Body of pancreas (tissue), 4 donors: ENCODE data around the gene OR1A2. TPM values are rescaled to one million over a fixed set of nuclear protein-coding genes. Genes with fewer than 3 reads are reported as not detected.

Source experiments
- ATAC-seq: fragments of 150-250 bp; one replicate; pipeline ENCODE4 v1.9.1; 2016
- DNase-seq, 4 donors: peaks; one replicate each; pipeline ENCODE4 v3.0.0-alpha.2; 2019
- H3K27ac ChIP-seq, 4 donors: fragments of 200-600 bp; sonication (generic); 1 replicate in 3 of 4; 2 replicates in 1 of 4; pipeline versions ENCODE4 v1.5.1 to v1.6.1; 2016 to 2019; ENCODE audit warnings: mild to moderate bottlenecking in 1 of 4, mixed read lengths in 1 of 4, moderate library complexity in 1 of 4
- H3K27me3 ChIP-seq, 2 donors: fragments of 200-600 bp; sonication (generic); one replicate each; pipeline ENCODE4 v1.6.0; 2016; ENCODE audit warnings: mild to moderate bottlenecking in 1 of 2
- H3K36me3 ChIP-seq, 2 donors: fragments of 200-600 bp; sonication (generic); replicated peaks in 1 of 2; 2 replicates each; pipeline ENCODE4 v1.5.1; 2016; ENCODE audit warnings: low read depth in 2 of 2; ENCODE audit not compliant: insufficient read depth in 1 of 2
- H3K4me1 ChIP-seq: fragments of 200-600 bp; sonication (generic); one replicate; pipeline ENCODE4 v1.6.0; 2016
- H3K4me3 ChIP-seq, 2 donors: fragments of 200-600 bp; sonication (generic); 1 replicate in 1 of 2; 2 replicates in 1 of 2; pipeline ENCODE4 v1.5.1; 2016 to 2019
- H3K9me3 ChIP-seq, 3 donors: fragments of 200-600 bp; sonication (generic); 1 replicate in 2 of 3; 2 replicates in 1 of 3; pipeline ENCODE4 v1.5.1; 2016
- CTCF ChIP-seq, 7 experiments: fragments of 450-650 bp in 4 of 7; fragments of 200-600 bp in 3 of 7; sonication (generic) in 3 of 7; IDR thresholded peaks; one replicate each; pipeline ENCODE4 v1.5.1; 2016 to 2019; ENCODE audit warnings: antibody characterized with exemption in 7 of 7
- POLR2A ChIP-seq, 3 donors: fragments of 450-650 bp; IDR thresholded peaks; one replicate each; pipeline ENCODE4 v1.6.1; 2016; ENCODE audit warnings: antibody characterized with exemption in 3 of 3, mild to moderate bottlenecking in 2 of 3
- WGBS, 2 donors: methylation state at CpG; one replicate each; pipeline ENCODE4 v1.1.5; 2017; 5-methylcytosine and 5-hydroxymethylcytosine counted together
- intact Hi-C: fragments of 100-400 bp; cut with DNase I; formaldehyde crosslinking; loops from one replicate; pipeline ENCODE4 v1.15.1; 2023
- total RNA-seq, 2 donors: library from RNA; depleted of rRNA; stranded (reverse); fragments of >200 nt; gene quantifications; one replicate each; pipeline ENCODE4 v1.1.0, GENCODE V29; 2016

OR1A2 gene
- not detected for total RNA-seq

- 52 to 62% methylated on average over 4 of the region's 4 CpGs for WGBS, 2 donors
- ATAC-seq (no peak), DNase-seq (no peak)
- Histone ChIP-seq H3K4me1 (no peaks in the 10 kb centered on the region), H3K9me3 (peaks cover 0 to 8% (median 0%) of the 10 kb centered on the region in 3 donors), H3K36me3 (no peaks in the 10 kb centered on the region), H3K4me3 (no peak within 1 kb of the TSS), H3K27me3 (no peaks in the 10 kb centered on the region), H3K27ac (no peak within 1 kb of the TSS)
- no peak for TF ChIP-seq POLR2A (IDR thresholded peaks at IDR 0.05)
- intact Hi-C loops: no loop called here
Observed at GRCh38 chr17:3197219-3197618, at the start of gene OR1A2. TSS of gene OR1A2 (plus strand) at chr17:3197519. CDS start at chr17:3197519, 0 bp downstream.

GRCh38 chr17:3157218-3157617 is 40.1 kb upstream of the OR1A2 start:
- H3K9me3 ChIP-seq: peaks cover 0 to 3% (median 0%) of the 10 kb centered on the region in 3 donors
- no peaks in the 10 kb centered on the region for H3K36me3 ChIP-seq
- TF ChIP-seq POLR2A (IDR thresholded peaks at IDR 0.05): no peak
- no peak for TF ChIP-seq CTCF (IDR thresholded peaks at IDR 0.05)
- 55 to 56% methylated on average over 1 of the region's 1 CpG for WGBS, 2 donors
- ATAC-seq (no peak), DNase-seq (no peak)
- no peak overlapping the region for H3K4me3 ChIP-seq
- intact Hi-C loops: no loop called here
- no peaks in the 10 kb centered on the region for H3K27me3 ChIP-seq
- no peaks in the 10 kb centered on the region for H3K4me1 ChIP-seq
- H3K27ac ChIP-seq: no peak overlapping the region

GRCh38 chr17:3167574-3167973 is 29.7 kb upstream of the OR1A2 start:
- H3K4me1 ChIP-seq: no peaks in the 10 kb centered on the region
- H3K9me3 ChIP-seq: peaks cover 0 to 11% (median 0%) of the 10 kb centered on the region in 3 donors
- intact Hi-C loops: no loop called here
- DNase-seq: peak in 1 of 4 donors; percentile 14
- no peaks in the 10 kb centered on the region for H3K27me3 ChIP-seq
- H3K4me3 ChIP-seq: no peak overlapping the region
- 51 to 55% methylated on average over 5 of the region's 5 CpGs for WGBS, 2 donors
- H3K27ac ChIP-seq: no peak overlapping the region
- TF ChIP-seq POLR2A (IDR thresholded peaks at IDR 0.05) (no peak), CTCF (IDR thresholded peaks at IDR 0.05) (no peak)
- ATAC-seq: no peak
- H3K36me3 ChIP-seq: no peaks in the 10 kb centered on the region

- intact Hi-C loops: no loop called here
- 17 to 21% methylated on average over 4 of the region's 4 CpGs for WGBS, 2 donors
- TF ChIP-seq CTCF (IDR thresholded peaks at IDR 0.05): no peak
- TF ChIP-seq POLR2A (IDR thresholded peaks at IDR 0.05): no peak
Observed at GRCh38 chr17:3189961-3190360, 7.4 kb upstream of the OR1A2 start.

GRCh38 chr17:3207367-3207766 is 10.0 kb downstream of the OR1A2 start, which contains the start of gene OR1A1:
TSS of gene OR1A1 (plus strand) at chr17:3207667. CDS start at chr17:3215621, 7,954 bp downstream.
- H3K4me3 ChIP-seq: no peak within 1 kb of the TSS
- TF ChIP-seq POLR2A (IDR thresholded peaks at IDR 0.05): no peak
- no peak for TF ChIP-seq CTCF (IDR thresholded peaks at IDR 0.05)
- no peak within 1 kb of the TSS for H3K27ac ChIP-seq
- ATAC-seq (no peak), DNase-seq (no peak)
- H3K4me1 ChIP-seq: no peaks in the 10 kb centered on the region
- H3K9me3 ChIP-seq: no peaks in the 10 kb centered on the region
- no peaks in the 10 kb centered on the region for H3K27me3 ChIP-seq
- intact Hi-C loops: no loop called here
- H3K36me3 ChIP-seq: no peaks in the 10 kb centered on the region
- 44 to 45% methylated on average over 7 of the region's 7 CpGs for WGBS, 2 donors

More at GRCh38 chr17:3189961-3190360, 7.4 kb upstream of the OR1A2 start:
- ATAC-seq (no peak), DNase-seq (no peak)
- Histone ChIP-seq H3K4me3 (no peak overlapping the region), H3K27ac (no peak overlapping the region), H3K9me3 (no peaks in the 10 kb centered on the region), H3K27me3 (no peaks in the 10 kb centered on the region), H3K36me3 (no peaks in the 10 kb centered on the region), H3K4me1 (no peaks in the 10 kb centered on the region)
